GM12874 (cell line): ENCODE results near the gene LMNA.
A peak's percentile ranks its signal among the peaks of the same experiment; 100 is the strongest.

ENCODE experiments used
- TF ChIP-seq, protein P1 (sequence below): IDR thresholded peaks from 2 replicates; pipeline ENCODE4 v1.5.1; 2011; ENCODE audit warnings: low read depth, mild to moderate bottlenecking, control low read depth, low read length, moderate library complexity; ENCODE audit not compliant: insufficient read depth

The LMNA gene

DNA sequence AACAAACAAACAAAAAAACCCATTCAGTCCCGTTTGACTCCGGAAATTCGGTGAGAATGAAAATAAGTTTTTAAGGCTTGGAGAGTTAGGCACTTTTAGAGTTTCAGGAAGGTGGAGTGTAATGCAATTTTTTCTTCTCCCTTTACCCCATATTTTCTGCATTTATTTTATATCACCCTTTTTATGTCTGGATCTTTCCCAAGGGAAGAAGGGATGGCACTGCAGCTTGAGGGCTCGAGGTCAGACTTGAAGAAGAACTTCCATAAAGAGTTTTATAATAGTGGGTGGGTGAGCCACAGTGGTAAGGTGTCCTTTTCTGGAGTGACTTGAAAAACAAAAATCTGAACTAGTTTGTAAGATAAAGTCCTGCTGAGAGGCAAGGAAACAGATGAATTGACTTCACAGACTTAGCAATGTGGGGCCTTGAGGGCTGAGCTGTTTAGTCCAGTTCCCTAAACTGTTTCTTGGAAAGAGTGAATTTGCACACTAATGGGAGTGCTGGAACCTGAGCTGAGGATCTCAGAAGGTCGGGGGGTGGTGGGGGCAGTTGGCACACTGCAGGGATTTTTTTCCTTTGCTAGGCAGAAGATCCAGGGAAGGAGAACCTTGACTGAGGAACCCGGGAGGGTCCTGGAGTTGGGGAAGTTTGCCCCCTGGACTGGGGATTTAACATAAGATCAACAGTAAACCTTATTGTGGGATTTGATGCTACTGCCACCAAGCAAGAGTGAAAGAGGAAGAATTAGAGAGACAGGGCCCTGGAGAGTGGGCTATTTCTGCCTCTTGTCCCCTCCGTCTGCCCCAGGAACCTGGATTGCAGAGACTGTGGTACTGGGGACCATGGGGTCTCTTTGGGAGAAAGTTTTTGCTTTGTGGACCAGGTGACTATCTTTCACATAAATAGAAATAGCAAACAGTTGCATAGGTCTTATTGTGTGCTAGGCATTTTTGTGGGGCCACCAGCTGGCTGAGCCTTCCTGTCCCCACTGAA lies 30.4 kb upstream of the LMNA start:
- TF ChIP-seq, protein P1, sequence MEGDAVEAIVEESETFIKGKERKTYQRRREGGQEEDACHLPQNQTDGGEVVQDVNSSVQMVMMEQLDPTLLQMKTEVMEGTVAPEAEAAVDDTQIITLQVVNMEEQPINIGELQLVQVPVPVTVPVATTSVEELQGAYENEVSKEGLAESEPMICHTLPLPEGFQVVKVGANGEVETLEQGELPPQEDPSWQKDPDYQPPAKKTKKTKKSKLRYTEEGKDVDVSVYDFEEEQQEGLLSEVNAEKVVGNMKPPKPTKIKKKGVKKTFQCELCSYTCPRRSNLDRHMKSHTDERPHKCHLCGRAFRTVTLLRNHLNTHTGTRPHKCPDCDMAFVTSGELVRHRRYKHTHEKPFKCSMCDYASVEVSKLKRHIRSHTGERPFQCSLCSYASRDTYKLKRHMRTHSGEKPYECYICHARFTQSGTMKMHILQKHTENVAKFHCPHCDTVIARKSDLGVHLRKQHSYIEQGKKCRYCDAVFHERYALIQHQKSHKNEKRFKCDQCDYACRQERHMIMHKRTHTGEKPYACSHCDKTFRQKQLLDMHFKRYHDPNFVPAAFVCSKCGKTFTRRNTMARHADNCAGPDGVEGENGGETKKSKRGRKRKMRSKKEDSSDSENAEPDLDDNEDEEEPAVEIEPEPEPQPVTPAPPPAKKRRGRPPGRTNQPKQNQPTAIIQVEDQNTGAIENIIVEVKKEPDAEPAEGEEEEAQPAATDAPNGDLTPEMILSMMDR, result no peak

DNA sequence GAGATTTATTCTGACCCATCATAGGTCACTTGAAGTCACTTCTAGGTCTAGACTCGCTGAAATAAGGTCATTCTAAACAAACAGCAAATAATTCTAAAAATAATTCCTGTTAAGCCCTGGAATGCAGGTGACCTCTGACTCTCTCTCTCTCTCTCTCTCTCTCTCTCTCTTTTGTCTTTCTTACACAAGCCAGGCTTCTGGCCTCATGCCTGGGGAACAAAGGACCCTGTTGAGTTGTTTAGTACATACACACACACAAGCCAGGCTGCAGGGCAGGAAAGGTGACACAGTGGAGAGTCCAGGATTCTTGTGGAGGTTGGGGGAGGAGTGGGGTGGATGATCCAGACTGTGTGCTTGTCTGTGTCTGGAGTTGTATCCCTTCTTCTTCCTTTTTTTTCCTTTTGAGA lies 28.3 kb upstream of the LMNA start:
- TF ChIP-seq, protein P1, result no peak

DNA sequence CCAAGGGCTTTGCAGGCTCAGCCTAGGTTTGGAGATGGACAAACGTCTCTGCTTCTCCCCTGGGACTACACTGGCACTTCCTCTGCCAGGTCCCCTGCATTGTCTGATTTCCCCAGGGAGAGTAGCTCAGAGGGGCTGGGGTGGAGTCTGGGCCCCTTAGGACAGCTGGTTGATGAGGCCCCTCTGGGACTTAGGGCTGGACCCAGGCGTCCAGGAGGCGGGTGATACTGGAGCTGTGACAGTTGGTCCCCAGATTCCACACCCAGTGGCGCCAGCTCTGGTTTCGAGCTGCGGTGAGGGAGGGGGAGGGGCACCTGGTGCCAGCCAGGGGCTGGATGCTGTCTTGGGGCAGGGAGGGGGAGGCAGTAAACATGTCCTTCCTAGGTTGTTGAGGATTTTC lies 24.8 kb upstream of the LMNA start:
- TF ChIP-seq, protein P1, result no peak

DNA sequence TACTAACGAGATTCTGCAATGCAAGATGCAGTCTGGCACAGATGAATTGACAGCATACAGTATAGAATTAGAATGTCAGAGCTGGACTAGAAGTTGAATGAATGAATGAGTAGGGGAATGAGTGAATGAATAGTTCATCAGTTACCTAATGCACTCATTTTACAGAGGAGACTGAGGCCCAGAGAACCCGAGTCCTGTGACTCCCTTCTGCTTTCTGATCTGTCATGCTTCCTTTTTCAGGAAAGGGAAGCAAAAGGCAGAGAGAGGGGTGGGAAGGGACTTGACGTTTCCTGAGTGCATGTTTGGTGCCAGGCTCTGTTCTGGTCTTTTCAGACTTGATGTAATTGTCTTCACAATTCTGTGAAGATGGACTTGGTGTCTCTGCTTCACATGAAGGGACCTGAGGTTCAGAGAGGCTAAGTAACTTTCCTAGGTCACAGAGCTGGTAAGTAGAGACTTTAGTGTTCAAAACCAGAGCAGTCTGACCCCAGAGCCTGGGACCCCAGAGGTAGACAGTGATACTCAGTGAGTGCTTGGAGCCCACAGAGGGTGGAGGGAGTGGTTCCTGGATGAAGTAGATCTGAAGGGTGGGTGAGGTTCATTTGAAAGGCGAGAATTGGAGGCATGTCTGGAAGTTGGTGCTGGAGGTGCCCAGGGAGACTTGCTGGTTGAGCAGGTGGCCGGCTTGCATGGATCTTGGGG lies 24.2 kb upstream of the LMNA start:
- TF ChIP-seq, protein P1, result no peak

DNA sequence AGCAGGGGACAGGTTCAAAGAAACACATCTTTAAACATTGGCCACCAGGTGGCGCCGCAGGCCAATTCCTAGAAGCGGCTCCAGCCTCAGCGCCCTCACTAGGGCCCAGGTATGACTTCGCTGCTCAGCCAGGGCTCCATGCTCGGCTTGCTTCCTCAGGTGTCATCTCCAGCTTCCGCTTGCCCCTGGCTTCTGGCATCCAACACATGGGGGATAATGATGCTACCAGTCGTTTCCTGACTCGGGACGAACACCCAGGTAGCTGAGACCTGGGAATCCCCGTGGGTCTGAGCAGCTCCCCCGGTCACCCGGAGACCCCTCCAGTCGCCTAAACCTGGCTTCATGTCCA lies 23.7 kb upstream of the LMNA start:
- TF ChIP-seq, protein P1, result peak; percentile 70

DNA sequence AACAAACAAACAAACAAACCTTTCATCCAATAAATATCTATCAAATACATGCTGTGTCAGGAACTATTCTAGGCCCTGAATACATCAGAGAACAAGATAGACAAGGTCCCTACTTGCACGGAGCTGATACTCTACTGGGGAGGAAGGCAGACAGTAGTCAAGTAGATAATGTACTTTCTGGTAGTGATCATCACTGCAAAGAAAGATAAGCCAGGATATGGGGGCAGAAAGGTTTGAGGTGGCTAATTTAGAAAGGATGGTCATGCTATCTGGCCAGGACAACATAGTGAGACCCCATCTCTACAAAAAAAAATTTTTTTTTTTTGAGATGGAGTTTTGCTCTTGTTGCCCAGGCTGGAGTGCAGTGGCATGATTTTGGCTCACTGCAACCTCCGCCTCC lies 22.9 kb upstream of the LMNA start:
- TF ChIP-seq, protein P1, result no peak

DNA sequence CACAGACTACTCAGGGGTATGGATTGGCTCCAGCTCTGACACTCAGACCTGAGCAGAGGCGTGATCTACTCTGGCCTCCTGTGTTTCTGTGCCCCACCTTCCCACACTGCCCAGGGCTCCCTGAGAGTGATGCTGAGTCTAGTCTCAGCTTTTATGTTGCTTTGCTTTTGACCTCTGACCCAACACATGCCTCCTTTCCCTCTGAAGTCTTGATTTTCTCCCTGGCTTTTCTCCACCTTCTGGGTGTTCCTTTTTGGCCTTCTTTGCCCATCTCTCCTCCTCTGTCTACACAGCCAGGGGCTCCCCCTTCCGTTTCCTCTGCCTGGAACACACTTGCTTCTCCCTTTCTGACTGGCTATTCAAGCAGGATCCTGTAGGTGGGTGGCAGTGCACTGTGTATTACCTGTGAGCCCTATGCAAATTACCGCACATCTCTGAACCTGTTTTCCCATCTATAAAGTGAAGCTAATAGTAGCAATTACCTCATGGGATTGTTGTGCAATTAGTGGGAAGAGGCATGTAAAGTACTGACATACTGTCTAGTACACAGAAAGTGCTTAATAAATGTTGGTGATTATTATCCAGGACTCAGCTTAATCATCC lies 18.5 kb upstream of the LMNA start:
- TF ChIP-seq, protein P1, result no peak
